IPS DF 6.9 (cell line): ENCODE data around the gene C16orf46.
A peak's percentile ranks its signal among the peaks of the same experiment; 100 is the strongest.
"Not testable (repeated sequence)": the region's sequence is repeated elsewhere in the genome, so short reads cannot be mapped to it uniquely, and the experiment has no call there.

Experiments used
- DNase-seq: peaks from one replicate; pipeline ENCODE4 v3.0.0-alpha.2; 2013; ENCODE audit warnings: low read depth, low spot score
- H3K27ac ChIP-seq: one replicate; pipeline ENCODE4 v1.5.1; 2013; ENCODE audit warnings: low read length, control low read depth
- H3K27me3 ChIP-seq: 2 replicates; pipeline ENCODE4 v1.6.1; 2013; ENCODE audit warnings: mild to moderate bottlenecking, low read length; ENCODE audit not compliant: control insufficient read depth, insufficient read depth
- H3K36me3 ChIP-seq: 2 replicates; pipeline ENCODE4 v1.6.1; 2013; ENCODE audit warnings: low read length; ENCODE audit not compliant: control insufficient read depth, insufficient read depth
- H3K4me1 ChIP-seq: 2 replicates; pipeline ENCODE4 v1.6.1; 2013; ENCODE audit warnings: low read length; ENCODE audit not compliant: control insufficient read depth, insufficient read depth
- H3K4me3 ChIP-seq: 2 replicates; pipeline ENCODE4 v1.5.1; 2013; ENCODE audit warnings: mild to moderate bottlenecking, low read length
- H3K9me3 ChIP-seq: 2 replicates; pipeline ENCODE4 v1.6.1; 2013; ENCODE audit warnings: low read length, inconsistent platforms; ENCODE audit not compliant: control insufficient read depth, insufficient read depth
- WGBS: extraction: QIAGEN DNeasy Blood & Tissue Kit; methylation state at CpG from one replicate; pipeline ENCODE4 v1.1.7; 2013; ENCODE audit warnings: mixed read lengths, missing lambda C conversion rate; ENCODE audit not compliant: insufficient read length, insufficient coverage; 5-methylcytosine and 5-hydroxymethylcytosine counted together

The C16orf46 gene

GRCh38 chr16:81077076-81077940 is at the start of gene C16orf46:
TSS of gene C16orf46 (minus strand) at chr16:81077238. CDS start at chr16:81063955, 13,283 bp downstream.
- Histone ChIP-seq H3K4me3 (peak within 1 kb of the TSS; percentile 88), H3K36me3 (no peaks in the 10 kb centered on the region), H3K27ac (no peak within 1 kb of the TSS), H3K27me3 (no peaks in the 10 kb centered on the region), H3K4me1 (no peaks in the 10 kb centered on the region), H3K9me3 (no peaks in the 10 kb centered on the region)
- WGBS = no CpG with 5 or more reads among the region's 59 CpGs
- peak; percentile 89 for DNase-seq

GRCh38 chr16:81123092-81123852 is 46.2 kb upstream of the C16orf46 start:
- DNase-seq = no peak
- no peaks in the 10 kb centered on the region for H3K27me3 ChIP-seq
- no CpG with 5 or more reads among the region's 17 CpGs for WGBS
- no peak overlapping the region for H3K4me3 ChIP-seq
- H3K27ac ChIP-seq = no peak overlapping the region
- no peaks in the 10 kb centered on the region; the same call in 1 of the 2 replicates for H3K4me1 ChIP-seq
- H3K9me3 ChIP-seq = no peaks in the 10 kb centered on the region
- no peaks in the 10 kb centered on the region for H3K36me3 ChIP-seq

GRCh38 chr16:81121474-81121990 is 44.5 kb upstream of the C16orf46 start:
- no peak overlapping the region for H3K4me3 ChIP-seq
- no peaks in the 10 kb centered on the region for H3K9me3 ChIP-seq
- no peaks in the 10 kb centered on the region for H3K36me3 ChIP-seq
- H3K27me3 ChIP-seq = no peaks in the 10 kb centered on the region
- no CpG with 5 or more reads among the region's 16 CpGs for WGBS
- no peak overlapping the region for H3K27ac ChIP-seq
- no peak for DNase-seq
- H3K4me1 ChIP-seq = no peaks in the 10 kb centered on the region; the same call in 1 of the 2 replicates

GRCh38 chr16:81117436-81117835 is 40.4 kb upstream of the C16orf46 start:
- no CpG with 5 or more reads among the region's 11 CpGs for WGBS
- H3K4me1 ChIP-seq = no peaks in the 10 kb centered on the region
- H3K9me3 ChIP-seq = no peaks in the 10 kb centered on the region
- H3K27me3 ChIP-seq = no peaks in the 10 kb centered on the region
- no peak overlapping the region for H3K27ac ChIP-seq
- H3K36me3 ChIP-seq = no peaks in the 10 kb centered on the region
- DNase-seq = no peak
- no peak overlapping the region for H3K4me3 ChIP-seq

- Histone ChIP-seq H3K27me3 (no peaks in the 10 kb centered on the region), H3K4me1 (no peaks in the 10 kb centered on the region), H3K36me3 (no peaks in the 10 kb centered on the region), H3K27ac (no peak overlapping the region), H3K4me3 (no peak overlapping the region), H3K9me3 (no peaks in the 10 kb centered on the region)
- no CpG with 5 or more reads among the region's 9 CpGs for WGBS
- no peak for DNase-seq
Observed at GRCh38 chr16:81116285-81116684, 39.2 kb upstream of the C16orf46 start.

GRCh38 chr16:81112453-81112852 is 35.4 kb upstream of the C16orf46 start:
- DNase-seq = no peak
- H3K9me3 ChIP-seq = no peaks in the 10 kb centered on the region
- H3K4me3 ChIP-seq = no peak overlapping the region
- H3K27ac ChIP-seq = no peak overlapping the region
- no CpG with 5 or more reads among the region's 4 CpGs for WGBS
- H3K4me1 ChIP-seq = no peaks in the 10 kb centered on the region
- H3K36me3 ChIP-seq = no peaks in the 10 kb centered on the region
- H3K27me3 ChIP-seq = no peaks in the 10 kb centered on the region

GRCh38 chr16:81109274-81109673 is 32.2 kb upstream of the C16orf46 start:
- no CpG with 5 or more reads among the region's 6 CpGs for WGBS
- not testable (repeated sequence) for H3K27me3 ChIP-seq, H3K36me3 ChIP-seq, H3K4me1 ChIP-seq, DNase-seq, H3K27ac ChIP-seq, H3K4me3 ChIP-seq, H3K9me3 ChIP-seq

- H3K4me1 ChIP-seq = no peaks in the 10 kb centered on the region
- H3K36me3 ChIP-seq = no peaks in the 10 kb centered on the region
- H3K27ac ChIP-seq = no peak overlapping the region
- H3K4me3 ChIP-seq = no peak overlapping the region
- no peaks in the 10 kb centered on the region for H3K27me3 ChIP-seq
- WGBS = no CpG with 5 or more reads among the region's 11 CpGs
- DNase-seq = no peak
- H3K9me3 ChIP-seq = no peaks in the 10 kb centered on the region
Observed at GRCh38 chr16:81107511-81107910, 30.5 kb upstream of the C16orf46 start.

GRCh38 chr16:81106826-81107503 is 29.9 kb upstream of the C16orf46 start:
- Histone ChIP-seq H3K27ac (no peak overlapping the region), H3K9me3 (no peaks in the 10 kb centered on the region), H3K27me3 (no peaks in the 10 kb centered on the region), H3K4me1 (no peaks in the 10 kb centered on the region), H3K4me3 (no peak overlapping the region), H3K36me3 (no peaks in the 10 kb centered on the region)
- no CpG with 5 or more reads among the region's 8 CpGs for WGBS
- DNase-seq = no peak

GRCh38 chr16:81105946-81106345 is 28.9 kb upstream of the C16orf46 start:
- H3K27ac ChIP-seq = no peak overlapping the region
- no peaks in the 10 kb centered on the region for H3K36me3 ChIP-seq
- no CpG with 5 or more reads among the region's 1 CpG for WGBS
- H3K9me3 ChIP-seq = no peaks in the 10 kb centered on the region
- H3K4me1 ChIP-seq = no peaks in the 10 kb centered on the region
- H3K27me3 ChIP-seq = no peaks in the 10 kb centered on the region
- H3K4me3 ChIP-seq = no peak overlapping the region
- no peak for DNase-seq
